Activated naive CD8-positive, alpha-beta T cell (primary cell): ENCODE data around the gene NLGN1.

Experiments used
- H3K27ac Mint-ChIP-seq: one replicate; pipeline ENCODE4 v1.8.0; 2021; ENCODE audit warnings: mixed read lengths
- H3K27me3 Mint-ChIP-seq: one replicate; pipeline ENCODE4 v1.8.0; 2021; ENCODE audit warnings: mixed read lengths
- H3K36me3 Mint-ChIP-seq: one replicate; pipeline ENCODE4 v1.8.0; 2021; ENCODE audit warnings: mixed read lengths
- H3K4me1 Mint-ChIP-seq: one replicate; pipeline ENCODE4 v1.8.0; 2021; ENCODE audit warnings: low read depth, mixed read lengths
- H3K4me3 Mint-ChIP-seq: one replicate; pipeline ENCODE4 v1.8.0; 2021; ENCODE audit warnings: mild to moderate bottlenecking, mixed read lengths
- H3K9me3 Mint-ChIP-seq: one replicate; pipeline ENCODE4 v1.8.0; 2021; ENCODE audit warnings: low read depth, mixed read lengths

Gene NLGN1

DNA sequence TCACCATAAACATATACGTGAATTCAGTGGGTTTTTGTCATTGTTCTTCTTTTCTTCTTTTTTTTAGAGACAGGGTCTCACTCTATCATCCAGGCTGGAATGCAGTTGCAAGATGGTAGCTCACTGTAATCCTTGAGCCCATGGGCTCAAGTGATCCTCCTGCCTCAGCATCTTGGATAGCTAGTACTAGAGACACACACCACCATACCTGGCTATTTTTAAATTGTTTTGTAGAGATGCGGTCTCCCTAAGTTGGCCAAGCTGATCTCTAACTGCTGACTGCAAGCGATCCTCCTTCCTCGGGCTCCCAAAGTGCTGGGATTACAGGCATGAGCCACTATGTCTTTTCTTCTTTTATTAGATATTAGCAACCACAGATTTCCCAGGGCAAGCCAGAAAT, 220.6 kb downstream of the NLGN1 start:
- H3K4me3 Mint-ChIP-seq, result no peak overlapping the region
- H3K27ac Mint-ChIP-seq, result no peak overlapping the region
- no peaks in the 10 kb centered on the region for H3K36me3 Mint-ChIP-seq
- no peaks in the 10 kb centered on the region for H3K27me3 Mint-ChIP-seq
- no peaks in the 10 kb centered on the region for H3K4me1 Mint-ChIP-seq
- peaks cover 7% of the 10 kb centered on the region for H3K9me3 Mint-ChIP-seq

DNA sequence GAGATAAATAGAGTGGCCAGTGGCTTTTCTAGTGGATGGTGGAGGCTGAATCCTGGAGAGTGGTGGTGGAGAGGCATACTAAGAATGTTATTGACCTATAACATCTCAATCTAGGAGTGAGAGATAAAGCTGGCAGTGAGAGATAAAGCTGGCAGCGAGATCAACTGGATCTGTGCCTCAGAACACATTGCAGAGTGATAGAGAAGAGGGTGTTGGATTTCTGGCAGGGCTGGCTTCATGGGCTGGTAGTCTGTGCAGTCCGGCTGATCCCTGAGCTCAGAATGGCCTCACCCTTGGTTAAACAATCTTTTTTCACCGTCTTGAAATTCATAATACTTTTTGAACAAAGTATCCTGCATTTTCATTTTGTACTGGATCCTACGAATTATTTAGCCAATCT, 221.2 kb downstream of the NLGN1 start:
- H3K9me3 Mint-ChIP-seq, result peaks cover 7% of the 10 kb centered on the region
- H3K27me3 Mint-ChIP-seq, result no peaks in the 10 kb centered on the region
- no peak overlapping the region for H3K4me3 Mint-ChIP-seq
- H3K27ac Mint-ChIP-seq, result no peak overlapping the region
- no peaks in the 10 kb centered on the region for H3K36me3 Mint-ChIP-seq
- H3K4me1 Mint-ChIP-seq, result no peaks in the 10 kb centered on the region

DNA sequence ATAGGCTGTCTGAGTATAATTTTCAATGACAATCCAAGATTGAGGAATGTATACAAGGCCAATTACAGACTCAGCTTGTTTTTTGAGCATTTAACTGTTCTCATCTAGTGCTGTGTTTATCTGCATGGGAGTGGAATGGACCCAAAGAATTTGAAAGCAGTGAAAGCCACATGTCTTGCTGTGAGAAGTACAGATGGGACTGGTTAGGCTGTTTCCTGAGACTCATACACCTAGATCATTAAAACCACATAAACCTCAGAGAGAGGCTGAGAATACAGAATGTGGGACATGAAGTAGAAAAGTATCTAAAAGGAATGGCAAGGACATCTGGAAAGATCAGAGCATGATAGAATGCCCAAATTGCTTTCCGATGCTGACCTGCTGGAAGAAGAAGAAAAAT, 224.6 kb downstream of the NLGN1 start:
- Mint-ChIP-seq H3K4me1 (no peaks in the 10 kb centered on the region), H3K36me3 (no peaks in the 10 kb centered on the region), H3K27me3 (no peaks in the 10 kb centered on the region), H3K9me3 (no peaks in the 10 kb centered on the region), H3K27ac (no peak overlapping the region), H3K4me3 (no peak overlapping the region)

DNA sequence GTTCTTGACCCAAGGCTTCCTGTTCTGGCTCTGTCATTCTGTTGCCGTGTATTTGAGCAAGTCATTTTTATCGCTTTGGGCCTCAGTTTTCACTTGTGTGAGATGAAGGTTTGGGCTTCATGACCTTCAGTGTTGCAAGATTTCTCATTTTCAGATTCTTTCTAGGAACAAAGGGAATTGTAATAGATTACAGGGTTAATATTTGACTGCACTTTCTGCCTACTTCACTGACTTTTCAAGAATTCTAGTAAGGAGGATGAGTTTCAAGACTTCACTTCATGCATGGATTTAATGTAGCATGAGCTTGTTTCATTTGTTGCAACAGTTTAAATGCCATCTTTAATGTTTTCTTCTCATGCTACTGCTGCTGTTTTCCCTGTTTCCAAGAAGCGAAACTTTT, 226.5 kb downstream of the NLGN1 start:
- Mint-ChIP-seq H3K4me3 (no peak overlapping the region), H3K27ac (no peak overlapping the region), H3K36me3 (no peaks in the 10 kb centered on the region), H3K9me3 (no peaks in the 10 kb centered on the region), H3K27me3 (no peaks in the 10 kb centered on the region), H3K4me1 (no peaks in the 10 kb centered on the region)

DNA sequence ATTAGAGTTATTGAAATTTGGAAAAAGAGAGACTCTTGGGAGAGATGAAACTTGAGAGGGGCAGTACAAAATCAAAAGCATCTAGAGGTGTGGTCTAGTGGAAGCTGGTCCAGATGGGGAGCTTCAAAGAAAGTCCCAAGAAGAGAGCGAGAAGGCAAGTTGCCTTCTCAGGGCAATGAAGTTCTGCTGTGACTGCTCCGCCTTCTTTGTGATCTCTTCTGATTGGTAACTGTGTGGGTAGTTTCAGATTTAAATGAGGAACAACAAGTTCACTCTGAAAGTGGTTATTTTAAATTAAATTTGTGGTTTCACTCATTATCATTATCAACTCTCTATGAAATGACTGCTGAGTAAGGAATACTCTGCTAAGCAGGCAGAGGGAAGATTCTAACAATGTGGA, 233.3 kb downstream of the NLGN1 start:
- Mint-ChIP-seq H3K9me3 (no peaks in the 10 kb centered on the region), H3K4me3 (no peak overlapping the region), H3K27ac (no peak overlapping the region), H3K27me3 (no peaks in the 10 kb centered on the region), H3K4me1 (no peaks in the 10 kb centered on the region), H3K36me3 (no peaks in the 10 kb centered on the region)

DNA sequence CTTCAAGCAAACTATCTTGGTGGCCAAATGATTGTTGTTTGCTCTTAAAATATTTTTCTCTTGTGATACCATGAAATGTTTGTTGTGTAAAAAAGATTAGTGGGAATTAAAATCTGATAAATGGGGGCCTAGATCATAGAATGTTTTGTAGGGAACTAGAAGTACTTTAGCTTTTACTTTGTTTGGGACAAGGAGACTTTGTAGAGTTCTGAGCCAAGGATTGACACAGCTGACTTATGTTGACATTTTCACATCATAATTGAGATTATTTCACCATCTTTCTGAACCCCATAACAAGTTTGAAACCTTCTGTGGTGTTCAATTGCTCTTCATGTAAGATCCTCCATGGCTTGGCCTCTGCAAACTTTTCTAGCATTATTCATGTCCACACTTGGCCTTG, 235.4 kb downstream of the NLGN1 start:
- Mint-ChIP-seq H3K27ac (no peak overlapping the region), H3K4me3 (no peak overlapping the region), H3K36me3 (no peaks in the 10 kb centered on the region), H3K4me1 (no peaks in the 10 kb centered on the region), H3K9me3 (no peaks in the 10 kb centered on the region), H3K27me3 (no peaks in the 10 kb centered on the region)

DNA sequence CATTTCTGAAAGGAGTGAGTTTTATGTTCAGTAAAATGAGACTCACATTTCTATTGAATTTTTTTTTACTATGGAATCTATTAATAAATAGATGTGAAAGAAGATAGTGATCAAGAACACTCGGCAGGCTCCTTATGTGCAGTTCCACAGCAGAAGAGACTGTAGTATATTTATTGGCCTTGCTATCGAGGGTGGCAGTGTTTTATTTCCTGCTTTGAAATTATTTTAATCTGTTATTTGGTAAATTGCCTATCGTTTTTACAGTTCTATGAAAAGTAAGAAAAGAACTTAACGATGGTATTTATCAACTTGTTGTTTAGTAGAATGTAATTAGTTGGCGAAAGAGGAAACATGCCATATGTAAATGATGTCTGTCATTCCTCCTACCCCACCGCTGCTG, 238.3 kb downstream of the NLGN1 start:
- Mint-ChIP-seq H3K27ac (no peak overlapping the region), H3K4me1 (no peaks in the 10 kb centered on the region), H3K27me3 (no peaks in the 10 kb centered on the region), H3K36me3 (no peaks in the 10 kb centered on the region), H3K4me3 (no peak overlapping the region), H3K9me3 (no peaks in the 10 kb centered on the region)

DNA sequence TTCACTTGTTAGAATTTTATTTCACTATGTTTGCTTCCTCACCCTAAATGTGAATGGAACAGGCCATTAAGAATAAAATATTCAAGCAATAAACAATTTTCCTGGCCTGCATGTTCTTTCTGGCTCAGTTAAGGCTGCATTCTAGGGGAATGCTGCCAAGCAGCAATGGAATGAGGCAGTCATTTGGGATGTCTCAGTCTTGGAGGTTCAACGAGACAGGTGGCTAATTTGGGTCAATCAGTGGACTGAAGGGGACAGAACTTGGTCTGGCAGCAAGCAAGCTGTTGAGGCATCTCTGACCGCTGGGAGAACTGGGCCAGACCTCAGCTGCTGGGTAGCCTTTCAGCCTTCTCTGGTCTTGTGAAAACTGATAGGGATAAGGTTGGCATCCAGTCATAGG, 241.6 kb downstream of the NLGN1 start:
- Mint-ChIP-seq H3K27ac (no peak overlapping the region), H3K36me3 (no peaks in the 10 kb centered on the region), H3K9me3 (no peaks in the 10 kb centered on the region), H3K4me3 (no peak overlapping the region), H3K4me1 (no peaks in the 10 kb centered on the region), H3K27me3 (no peaks in the 10 kb centered on the region)

DNA sequence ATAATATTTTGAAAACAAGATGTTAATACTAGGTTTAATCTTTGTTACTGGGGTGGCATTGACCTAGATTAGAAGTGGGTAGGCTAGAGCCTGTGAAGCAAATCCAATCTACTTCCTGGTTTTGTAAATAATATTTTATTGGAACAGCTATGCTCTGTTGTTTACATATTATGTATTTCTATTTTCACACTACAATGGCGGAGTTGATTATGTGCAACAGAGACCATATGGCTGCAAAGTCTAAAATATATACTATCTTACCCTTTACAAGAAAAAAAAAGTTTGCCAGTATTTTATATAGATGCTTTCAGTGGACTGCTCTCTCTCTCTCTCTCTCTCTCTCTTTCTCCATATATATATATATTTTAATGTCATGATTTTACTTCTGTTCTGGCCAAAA, 244.2 kb downstream of the NLGN1 start:
- H3K9me3 Mint-ChIP-seq, result no peaks in the 10 kb centered on the region
- H3K27ac Mint-ChIP-seq, result no peak overlapping the region
- no peaks in the 10 kb centered on the region for H3K27me3 Mint-ChIP-seq
- H3K4me3 Mint-ChIP-seq, result no peak overlapping the region
- no peaks in the 10 kb centered on the region for H3K4me1 Mint-ChIP-seq
- H3K36me3 Mint-ChIP-seq, result no peaks in the 10 kb centered on the region

DNA sequence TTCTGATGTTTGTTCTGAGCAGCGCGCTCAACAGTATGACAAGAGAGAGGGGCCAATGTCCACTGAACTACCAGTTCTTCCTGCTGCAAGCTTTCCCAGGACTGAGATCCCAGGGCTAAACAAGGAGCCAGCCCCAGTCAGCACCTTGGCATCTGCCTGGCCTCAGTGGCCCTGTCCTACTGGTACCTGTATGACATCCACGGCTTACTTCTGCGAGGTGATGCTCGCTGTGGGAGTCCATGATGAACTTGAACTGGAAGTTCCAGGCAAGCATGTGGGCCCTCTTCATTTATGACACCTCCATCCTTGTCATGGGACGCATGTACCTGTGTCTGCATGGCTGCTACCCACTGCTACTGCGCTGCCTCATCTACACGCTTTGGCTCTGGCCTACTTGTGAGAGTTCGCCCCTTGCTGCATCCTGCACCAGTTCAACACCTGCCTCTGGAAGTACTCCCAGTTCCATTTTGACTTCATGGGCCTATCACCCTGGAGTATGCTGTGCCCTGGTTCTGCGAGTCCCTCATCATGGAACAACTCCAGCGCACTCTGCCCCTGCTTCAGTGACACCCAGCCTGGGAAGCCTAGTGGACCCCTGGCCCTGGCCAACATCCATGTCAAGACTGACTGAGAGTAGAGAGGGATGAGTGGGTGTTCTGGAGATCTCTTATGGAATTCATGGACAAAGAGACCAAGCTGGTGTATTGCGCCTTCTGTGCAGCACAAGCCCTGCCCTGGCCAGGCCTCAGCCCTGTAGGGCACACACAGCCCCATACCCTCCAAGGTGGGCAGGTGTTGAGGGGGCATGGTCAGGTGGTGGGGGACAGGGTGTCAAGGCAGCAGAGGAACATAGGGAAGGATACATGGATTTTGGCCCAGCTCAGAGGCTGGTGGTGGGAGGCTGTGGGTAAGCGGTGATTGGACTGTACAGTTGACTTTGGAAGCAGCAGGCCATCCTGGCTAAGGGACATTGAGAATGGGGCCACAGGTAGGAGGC, 246.8 kb downstream of the NLGN1 start:
- Mint-ChIP-seq H3K27me3 (no peaks in the 10 kb centered on the region), H3K27ac (no peak overlapping the region)

DNA sequence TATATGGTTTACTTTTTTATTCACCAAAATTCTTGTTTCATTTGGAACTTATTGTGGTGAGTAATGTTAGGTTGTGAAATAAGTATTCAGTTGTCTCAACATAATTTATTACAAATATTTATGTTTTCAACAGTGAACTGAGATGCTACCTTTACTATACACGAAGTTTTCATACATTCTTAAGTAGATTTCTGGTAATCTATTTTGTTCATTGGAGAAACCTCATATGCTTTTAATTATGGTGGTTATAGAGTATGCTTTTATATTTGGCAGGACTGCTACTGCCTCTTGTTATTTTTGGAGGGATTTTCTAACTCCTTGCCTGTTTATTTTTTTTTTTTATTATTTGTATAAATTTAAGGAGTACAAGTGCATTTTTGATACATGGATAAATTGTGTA, 253.1 kb downstream of the NLGN1 start:
- Mint-ChIP-seq H3K9me3 (no peaks in the 10 kb centered on the region), H3K4me1 (no peaks in the 10 kb centered on the region), H3K36me3 (no peaks in the 10 kb centered on the region), H3K4me3 (no peak overlapping the region), H3K27ac (no peak overlapping the region), H3K27me3 (no peaks in the 10 kb centered on the region)

More for the DNA sequence above, 246.8 kb downstream of the NLGN1 start:
- H3K9me3 Mint-ChIP-seq, result no peaks in the 10 kb centered on the region
- H3K36me3 Mint-ChIP-seq, result no peaks in the 10 kb centered on the region
- no peaks in the 10 kb centered on the region for H3K4me1 Mint-ChIP-seq
- no peak overlapping the region for H3K4me3 Mint-ChIP-seq

DNA sequence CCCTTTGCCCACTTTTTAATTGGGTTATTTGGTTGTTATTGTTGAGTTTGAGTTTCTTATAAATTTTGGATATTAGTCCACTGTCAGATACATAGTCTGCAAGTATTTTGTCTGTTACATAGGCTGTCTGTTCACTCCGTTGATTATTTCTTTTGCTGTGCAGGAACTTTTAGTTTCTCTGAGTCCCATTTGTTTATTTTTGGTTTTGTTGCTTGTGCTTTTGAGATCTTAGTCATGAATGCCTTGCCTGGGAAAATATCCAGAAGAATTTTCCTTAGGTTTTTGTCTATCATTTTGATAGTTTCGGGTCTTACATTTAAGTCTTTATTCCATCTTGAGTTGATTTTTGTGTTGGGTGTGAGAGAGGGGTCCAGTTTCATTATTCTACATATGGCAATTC, 254.5 kb downstream of the NLGN1 start:
- H3K9me3 Mint-ChIP-seq, result no peaks in the 10 kb centered on the region
- no peak overlapping the region for H3K27ac Mint-ChIP-seq
- H3K4me3 Mint-ChIP-seq, result no peak overlapping the region
- no peaks in the 10 kb centered on the region for H3K36me3 Mint-ChIP-seq
- H3K27me3 Mint-ChIP-seq, result no peaks in the 10 kb centered on the region
- no peaks in the 10 kb centered on the region for H3K4me1 Mint-ChIP-seq

DNA sequence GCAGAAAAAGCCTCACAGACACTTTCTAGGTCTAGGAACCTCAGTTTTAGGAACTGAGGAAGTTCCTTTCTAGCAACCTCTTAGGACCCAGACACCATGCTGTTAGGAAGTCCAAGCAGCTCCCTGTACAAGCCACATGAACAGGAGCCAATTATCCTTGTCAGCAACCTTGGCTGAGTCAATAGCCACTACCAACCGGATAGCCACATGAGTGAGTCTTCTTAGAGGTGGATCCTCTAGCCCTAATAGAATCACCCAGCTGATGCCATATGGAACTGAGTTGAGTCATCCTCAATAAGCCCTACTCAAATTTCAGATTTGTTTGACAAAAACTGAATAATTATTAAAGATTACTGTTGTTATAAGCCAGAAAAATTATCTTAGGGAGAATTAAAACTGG, 256.2 kb downstream of the NLGN1 start:
- H3K4me1 Mint-ChIP-seq, result no peaks in the 10 kb centered on the region
- no peaks in the 10 kb centered on the region for H3K9me3 Mint-ChIP-seq
- H3K27ac Mint-ChIP-seq, result no peak overlapping the region
- no peak overlapping the region for H3K4me3 Mint-ChIP-seq
- no peaks in the 10 kb centered on the region for H3K36me3 Mint-ChIP-seq
- H3K27me3 Mint-ChIP-seq, result no peaks in the 10 kb centered on the region

DNA sequence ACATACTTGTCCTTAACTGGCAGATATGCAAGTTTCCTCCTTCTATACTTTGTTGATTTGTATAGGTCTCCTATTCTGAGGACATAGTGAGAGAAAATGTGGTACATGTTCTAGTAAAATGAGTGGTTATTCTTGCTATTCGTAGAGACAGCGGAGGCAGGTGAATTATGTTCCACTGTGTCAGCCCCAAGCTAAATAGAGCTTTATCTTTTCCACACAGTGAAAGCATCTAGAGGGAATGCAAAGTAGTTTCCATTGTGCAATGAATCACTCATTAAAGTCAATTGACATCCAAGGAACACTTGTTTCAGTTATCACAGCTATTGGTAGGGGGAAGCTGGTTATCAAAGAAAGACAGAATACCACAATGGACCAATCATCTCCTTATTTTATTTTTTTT, 262.4 kb downstream of the NLGN1 start:
- Mint-ChIP-seq H3K4me3 (no peak overlapping the region), H3K36me3 (no peaks in the 10 kb centered on the region), H3K27me3 (no peaks in the 10 kb centered on the region), H3K4me1 (no peaks in the 10 kb centered on the region), H3K27ac (no peak overlapping the region), H3K9me3 (peaks cover 4% of the 10 kb centered on the region)

DNA sequence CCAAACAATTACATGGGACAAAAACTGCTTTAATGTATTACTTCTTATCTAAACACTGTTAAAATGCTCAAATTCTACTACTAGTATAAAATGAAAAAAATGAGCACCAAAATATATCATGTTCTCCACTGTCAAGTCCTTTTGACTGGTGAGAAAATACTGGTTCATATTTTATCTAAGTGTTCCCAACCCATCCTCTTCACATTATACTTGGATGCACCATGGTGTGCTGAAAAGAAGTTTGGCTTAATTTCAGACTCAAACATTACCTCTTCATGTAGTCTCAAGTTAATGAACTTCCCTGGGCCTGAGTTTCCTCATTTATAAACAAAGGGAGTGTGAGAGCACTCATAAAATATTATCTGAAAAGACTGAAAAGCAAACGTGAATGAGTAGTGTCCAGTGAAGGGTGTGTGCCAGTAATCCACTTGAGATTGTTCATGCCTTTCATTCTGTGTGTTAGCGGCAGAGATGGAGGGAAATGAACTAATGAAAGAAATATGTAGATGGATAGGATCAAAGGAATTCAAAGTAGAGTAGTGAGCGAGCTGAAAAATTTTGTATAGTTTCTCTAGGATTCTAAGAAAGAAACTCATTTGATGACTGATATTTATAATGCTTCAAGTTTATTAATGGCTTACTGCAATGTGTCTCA, 263.2 kb downstream of the NLGN1 start:
- H3K27ac Mint-ChIP-seq, result no peak overlapping the region
- H3K9me3 Mint-ChIP-seq, result peaks cover 4% of the 10 kb centered on the region
- no peaks in the 10 kb centered on the region for H3K4me1 Mint-ChIP-seq
- H3K4me3 Mint-ChIP-seq, result no peak overlapping the region
- no peaks in the 10 kb centered on the region for H3K36me3 Mint-ChIP-seq
- no peaks in the 10 kb centered on the region for H3K27me3 Mint-ChIP-seq
